HPDE6-E6E7 (cell line): ENCODE data around the gene CFAP92.

Source experiments
- DNase-seq: peaks from one replicate; pipeline ENCODE4 v3.0.0; 2011; ENCODE audit warnings: missing footprints; ENCODE audit errors: extremely low spot score

CFAP92 gene

GRCh38 chr3:128993461-128994172 lies at the start of gene CFAP92:
Gene CFAP92, minus strand, starts transcription at chr3:128994076. Its CDS starts 772 bp downstream, at chr3:128993304.
- peak; percentile 93 for DNase-seq

- no peak for DNase-seq
These were observed 46.9 kb upstream of the CFAP92 start for GRCh38 chr3:129040579-129041300.

GRCh38 chr3:129040039-129040336 lies 46.1 kb upstream of the CFAP92 start:
- no peak for DNase-seq

- DNase-seq, result no peak
These were observed 45.6 kb upstream of the CFAP92 start for GRCh38 chr3:129039271-129040038.

- DNase-seq, result no peak
These were observed 44.4 kb upstream of the CFAP92 start for GRCh38 chr3:129038121-129038855.

- DNase-seq, result no peak
These were observed 43.2 kb upstream of the CFAP92 start for GRCh38 chr3:129037093-129037419.

GRCh38 chr3:129036222-129037092 lies 42.6 kb upstream of the CFAP92 start:
- DNase-seq, result no peak

GRCh38 chr3:129035360-129036221 lies 41.7 kb upstream of the CFAP92 start:
- DNase-seq, result no peak

- DNase-seq, result no peak
These were observed 40.8 kb upstream of the CFAP92 start for GRCh38 chr3:129034642-129035041.

- DNase-seq, result no peak
These were observed 39.9 kb upstream of the CFAP92 start for GRCh38 chr3:129033633-129034321.

- DNase-seq, result no peak
These were observed 39.3 kb upstream of the CFAP92 start for GRCh38 chr3:129033151-129033550.

GRCh38 chr3:129032716-129033115 lies 38.8 kb upstream of the CFAP92 start:
- no peak for DNase-seq

- no peak for DNase-seq
These were observed 37.8 kb upstream of the CFAP92 start for GRCh38 chr3:129031476-129032215.

GRCh38 chr3:129030611-129031010 lies 36.7 kb upstream of the CFAP92 start:
- DNase-seq, result no peak

GRCh38 chr3:129028866-129029265 lies 35.0 kb upstream of the CFAP92 start:
- DNase-seq, result no peak

- DNase-seq, result no peak
These were observed 33.6 kb upstream of the CFAP92 start for GRCh38 chr3:129027544-129027880.

GRCh38 chr3:129026728-129027543 lies 33.1 kb upstream of the CFAP92 start:
- peak; percentile 96 for DNase-seq
